Brain microvascular endothelial cell (primary cell): ENCODE results near the gene AK5.

Experiments
- DNase-seq: peaks from one replicate; pipeline ENCODE4 v3.0.0-alpha.2; 2020
- H3K27ac ChIP-seq: fragments of 250-450 bp; sonication (Bioruptor Pico); 2 replicates; pipeline ENCODE4 v1.5.1; 2020; ENCODE audit warnings: mild to moderate bottlenecking, moderate library complexity
- H3K27me3 ChIP-seq: fragments of 250-450 bp; sonication (Bioruptor Pico); replicated peaks from 2 replicates; pipeline ENCODE4 v1.5.1; 2020; ENCODE audit warnings: mild to moderate bottlenecking
- H3K36me3 ChIP-seq: fragments of 250-450 bp; sonication (Bioruptor Pico); replicated peaks from 2 replicates; pipeline ENCODE4 v1.5.1; 2020; ENCODE audit warnings: mild to moderate bottlenecking
- H3K4me3 ChIP-seq: 2 replicates; pipeline ENCODE4 v1.5.1; 2011; ENCODE audit warnings: low read depth, mild to moderate bottlenecking, control low read depth, low read length, moderate library complexity
- CTCF ChIP-seq: IDR thresholded peaks from 2 replicates; pipeline ENCODE4 v1.5.1; 2011; ENCODE audit warnings: low read depth, mild to moderate bottlenecking, moderate library complexity, low read length, control low read depth, inconsistent platforms; ENCODE audit errors: missing control alignments
- in situ Hi-C: cut with HindIII; loops from 2 replicates; pipeline ENCODE4 v1.10.0; 2017; ENCODE audit warnings: low sequenced_read_pairs, low pct_ligation_motif_present

Gene AK5

GRCh38 chr1:77545970-77546369, 264.2 kb downstream of the AK5 start:
- Histone ChIP-seq H3K4me3 (no peak overlapping the region), H3K27me3 (no peaks in the 10 kb centered on the region), H3K27ac (peak overlapping the region; percentile 22), H3K36me3 (no peaks in the 10 kb centered on the region)
- TF ChIP-seq CTCF: no peak
- DNase-seq: peak; percentile 60
- in situ Hi-C loops: no loop called here

DNA sequence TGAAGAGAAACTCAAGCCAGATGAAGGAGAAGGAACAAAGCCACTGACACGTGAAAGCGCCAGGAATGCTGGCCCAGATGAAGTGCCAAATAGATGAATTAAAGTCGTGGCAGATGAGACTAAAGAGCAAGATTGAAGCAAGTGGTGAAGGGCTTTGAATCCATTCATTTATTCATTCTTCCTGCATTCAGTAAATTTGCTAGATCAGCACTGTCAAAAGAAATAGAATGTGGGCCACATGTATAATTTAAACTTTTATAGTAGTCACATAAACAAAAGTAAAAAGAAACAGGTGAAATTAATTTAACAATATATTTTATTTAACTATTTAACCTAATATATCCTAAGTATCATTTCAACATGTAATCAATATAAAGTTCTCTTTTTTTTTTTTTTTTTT, 265.1 kb downstream of the AK5 start:
- no peak overlapping the region for H3K27ac ChIP-seq
- in situ Hi-C loops: no loop called here
- H3K4me3 ChIP-seq: no peak overlapping the region
- no peak for DNase-seq
- H3K36me3 ChIP-seq: no peaks in the 10 kb centered on the region
- H3K27me3 ChIP-seq: no peaks in the 10 kb centered on the region
- no peak for TF ChIP-seq CTCF

DNA sequence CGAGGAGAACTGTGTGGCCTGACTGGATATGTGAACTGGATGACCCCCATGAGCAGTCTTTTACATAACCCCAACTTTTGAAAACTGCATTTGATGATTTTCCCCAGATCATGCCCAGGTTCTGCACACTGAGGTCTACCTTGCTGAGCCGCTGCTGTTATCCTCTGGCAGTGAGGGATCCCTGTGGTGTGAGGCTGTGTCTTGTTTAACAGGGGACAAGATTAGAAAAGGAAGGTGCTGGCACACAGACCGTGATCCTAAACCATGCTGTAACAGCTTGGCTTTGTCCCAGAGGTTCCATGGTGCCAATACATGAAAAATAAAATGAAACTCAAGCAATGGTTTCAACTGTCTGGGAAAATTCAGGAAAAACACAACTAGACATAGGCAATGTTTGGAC, 266.5 kb downstream of the AK5 start:
- no peak for TF ChIP-seq CTCF
- Histone ChIP-seq H3K27ac (no peak overlapping the region), H3K27me3 (no peaks in the 10 kb centered on the region), H3K4me3 (no peak overlapping the region), H3K36me3 (no peaks in the 10 kb centered on the region)
- in situ Hi-C loops: no loop called here
- DNase-seq: no peak

GRCh38 chr1:77550135-77550534, 268.3 kb downstream of the AK5 start:
- in situ Hi-C loops: no loop called here
- DNase-seq: no peak
- no peak for TF ChIP-seq CTCF
- Histone ChIP-seq H3K4me3 (no peak overlapping the region), H3K27ac (no peak overlapping the region), H3K27me3 (no peaks in the 10 kb centered on the region), H3K36me3 (no peaks in the 10 kb centered on the region)

GRCh38 chr1:77552626-77553025, 270.8 kb downstream of the AK5 start:
- no peak for TF ChIP-seq CTCF
- in situ Hi-C loops: no loop called here
- no peak overlapping the region for H3K27ac ChIP-seq
- H3K36me3 ChIP-seq: no peaks in the 10 kb centered on the region
- no peak for DNase-seq
- no peak overlapping the region for H3K4me3 ChIP-seq
- H3K27me3 ChIP-seq: no peaks in the 10 kb centered on the region

DNA sequence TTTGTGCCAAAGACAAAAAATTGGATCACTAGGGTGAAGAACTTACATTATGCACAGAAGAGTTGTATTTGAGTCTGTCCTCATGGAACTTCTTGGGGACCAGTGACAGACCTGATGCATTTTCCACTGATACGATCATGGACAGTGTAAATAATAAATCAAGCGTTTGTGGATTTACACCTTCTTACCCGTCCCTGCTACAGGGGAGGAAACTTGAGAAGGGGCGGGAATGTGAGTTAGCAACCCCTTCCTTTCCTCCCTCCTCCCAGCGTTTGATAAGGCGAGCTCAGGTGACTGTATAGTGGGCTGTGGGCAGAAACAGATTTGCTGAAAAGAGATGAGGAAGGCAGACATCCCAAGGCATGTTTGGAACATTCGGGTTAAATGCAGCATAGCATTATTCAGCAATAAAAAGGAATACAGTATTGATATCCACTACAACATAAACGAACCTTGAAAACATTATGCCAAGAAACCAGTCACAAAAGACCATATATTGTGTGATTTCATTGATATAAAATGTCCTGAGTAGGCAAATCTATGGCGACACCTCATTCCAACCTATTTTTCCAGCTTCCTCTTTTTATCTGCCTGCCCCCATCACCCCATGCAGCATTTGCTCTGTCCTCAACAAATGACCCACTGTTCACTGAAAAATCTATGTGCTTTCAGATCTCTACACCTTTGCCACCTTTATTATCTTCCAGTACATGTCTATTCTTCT, 271.9 kb downstream of the AK5 start:
- TF ChIP-seq CTCF: no peak
- in situ Hi-C loops: no loop called here
- Histone ChIP-seq H3K4me3 (no peak overlapping the region), H3K27me3 (no peaks in the 10 kb centered on the region), H3K27ac (no peak overlapping the region), H3K36me3 (no peaks in the 10 kb centered on the region)
- DNase-seq: no peak
